GM12873 (cell line): ENCODE measurements around the gene APOB.

Experiments
- TF ChIP-seq, protein P1 (sequence below): IDR thresholded peaks from 2 replicates; pipeline ENCODE4 v1.5.1; 2012; ENCODE audit warnings: low read depth, mild to moderate bottlenecking, moderate library complexity, low read length, control low read depth; ENCODE audit not compliant: insufficient read depth; ENCODE audit errors: missing control alignments

Gene APOB, protein sequence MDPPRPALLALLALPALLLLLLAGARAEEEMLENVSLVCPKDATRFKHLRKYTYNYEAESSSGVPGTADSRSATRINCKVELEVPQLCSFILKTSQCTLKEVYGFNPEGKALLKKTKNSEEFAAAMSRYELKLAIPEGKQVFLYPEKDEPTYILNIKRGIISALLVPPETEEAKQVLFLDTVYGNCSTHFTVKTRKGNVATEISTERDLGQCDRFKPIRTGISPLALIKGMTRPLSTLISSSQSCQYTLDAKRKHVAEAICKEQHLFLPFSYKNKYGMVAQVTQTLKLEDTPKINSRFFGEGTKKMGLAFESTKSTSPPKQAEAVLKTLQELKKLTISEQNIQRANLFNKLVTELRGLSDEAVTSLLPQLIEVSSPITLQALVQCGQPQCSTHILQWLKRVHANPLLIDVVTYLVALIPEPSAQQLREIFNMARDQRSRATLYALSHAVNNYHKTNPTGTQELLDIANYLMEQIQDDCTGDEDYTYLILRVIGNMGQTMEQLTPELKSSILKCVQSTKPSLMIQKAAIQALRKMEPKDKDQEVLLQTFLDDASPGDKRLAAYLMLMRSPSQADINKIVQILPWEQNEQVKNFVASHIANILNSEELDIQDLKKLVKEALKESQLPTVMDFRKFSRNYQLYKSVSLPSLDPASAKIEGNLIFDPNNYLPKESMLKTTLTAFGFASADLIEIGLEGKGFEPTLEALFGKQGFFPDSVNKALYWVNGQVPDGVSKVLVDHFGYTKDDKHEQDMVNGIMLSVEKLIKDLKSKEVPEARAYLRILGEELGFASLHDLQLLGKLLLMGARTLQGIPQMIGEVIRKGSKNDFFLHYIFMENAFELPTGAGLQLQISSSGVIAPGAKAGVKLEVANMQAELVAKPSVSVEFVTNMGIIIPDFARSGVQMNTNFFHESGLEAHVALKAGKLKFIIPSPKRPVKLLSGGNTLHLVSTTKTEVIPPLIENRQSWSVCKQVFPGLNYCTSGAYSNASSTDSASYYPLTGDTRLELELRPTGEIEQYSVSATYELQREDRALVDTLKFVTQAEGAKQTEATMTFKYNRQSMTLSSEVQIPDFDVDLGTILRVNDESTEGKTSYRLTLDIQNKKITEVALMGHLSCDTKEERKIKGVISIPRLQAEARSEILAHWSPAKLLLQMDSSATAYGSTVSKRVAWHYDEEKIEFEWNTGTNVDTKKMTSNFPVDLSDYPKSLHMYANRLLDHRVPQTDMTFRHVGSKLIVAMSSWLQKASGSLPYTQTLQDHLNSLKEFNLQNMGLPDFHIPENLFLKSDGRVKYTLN (N-terminal part only)

DNA sequence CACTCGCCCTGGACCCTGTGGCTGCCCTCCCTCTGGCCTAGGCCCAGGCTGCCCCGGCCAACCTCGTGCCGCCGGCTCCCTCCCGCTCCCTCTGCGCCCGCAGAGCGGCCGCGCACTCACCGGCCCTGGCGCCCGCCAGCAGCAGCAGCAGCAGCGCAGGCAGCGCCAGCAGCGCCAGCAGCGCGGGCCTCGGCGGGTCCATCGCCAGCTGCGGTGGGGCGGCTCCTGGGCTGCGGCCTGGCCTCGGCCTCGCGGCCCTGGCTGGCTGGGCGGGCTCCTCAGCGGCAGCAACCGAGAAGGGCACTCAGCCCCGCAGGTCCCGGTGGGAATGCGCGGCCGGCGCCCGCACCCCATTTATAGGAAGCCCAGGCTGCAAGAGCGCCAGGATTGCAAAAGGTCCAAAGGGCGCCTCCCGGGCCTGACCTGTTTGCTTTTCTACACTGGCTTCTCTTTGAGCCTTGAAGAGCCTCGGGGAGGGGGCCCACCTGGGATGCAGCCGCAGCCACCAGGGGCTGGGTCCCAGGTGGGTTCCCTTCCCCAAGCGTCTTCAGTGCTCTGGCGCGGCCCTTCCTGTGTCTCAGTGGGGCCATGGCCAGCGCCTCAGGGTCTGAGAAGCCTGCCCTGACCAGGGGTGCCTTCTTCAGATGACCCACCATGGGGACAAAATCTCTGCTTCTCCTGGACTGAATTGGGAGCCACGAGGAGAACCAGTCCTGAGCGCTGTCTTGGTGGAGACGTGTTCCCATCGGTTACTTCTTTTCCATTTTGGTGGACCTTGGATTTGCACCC lies at the start of gene APOB:
TSS of gene APOB (minus strand) at position 330 of the 789 bp plus-strand sequence. CDS start at position 202, 128 bp downstream.
- TF ChIP-seq, protein P1, sequence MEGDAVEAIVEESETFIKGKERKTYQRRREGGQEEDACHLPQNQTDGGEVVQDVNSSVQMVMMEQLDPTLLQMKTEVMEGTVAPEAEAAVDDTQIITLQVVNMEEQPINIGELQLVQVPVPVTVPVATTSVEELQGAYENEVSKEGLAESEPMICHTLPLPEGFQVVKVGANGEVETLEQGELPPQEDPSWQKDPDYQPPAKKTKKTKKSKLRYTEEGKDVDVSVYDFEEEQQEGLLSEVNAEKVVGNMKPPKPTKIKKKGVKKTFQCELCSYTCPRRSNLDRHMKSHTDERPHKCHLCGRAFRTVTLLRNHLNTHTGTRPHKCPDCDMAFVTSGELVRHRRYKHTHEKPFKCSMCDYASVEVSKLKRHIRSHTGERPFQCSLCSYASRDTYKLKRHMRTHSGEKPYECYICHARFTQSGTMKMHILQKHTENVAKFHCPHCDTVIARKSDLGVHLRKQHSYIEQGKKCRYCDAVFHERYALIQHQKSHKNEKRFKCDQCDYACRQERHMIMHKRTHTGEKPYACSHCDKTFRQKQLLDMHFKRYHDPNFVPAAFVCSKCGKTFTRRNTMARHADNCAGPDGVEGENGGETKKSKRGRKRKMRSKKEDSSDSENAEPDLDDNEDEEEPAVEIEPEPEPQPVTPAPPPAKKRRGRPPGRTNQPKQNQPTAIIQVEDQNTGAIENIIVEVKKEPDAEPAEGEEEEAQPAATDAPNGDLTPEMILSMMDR: no peak

DNA sequence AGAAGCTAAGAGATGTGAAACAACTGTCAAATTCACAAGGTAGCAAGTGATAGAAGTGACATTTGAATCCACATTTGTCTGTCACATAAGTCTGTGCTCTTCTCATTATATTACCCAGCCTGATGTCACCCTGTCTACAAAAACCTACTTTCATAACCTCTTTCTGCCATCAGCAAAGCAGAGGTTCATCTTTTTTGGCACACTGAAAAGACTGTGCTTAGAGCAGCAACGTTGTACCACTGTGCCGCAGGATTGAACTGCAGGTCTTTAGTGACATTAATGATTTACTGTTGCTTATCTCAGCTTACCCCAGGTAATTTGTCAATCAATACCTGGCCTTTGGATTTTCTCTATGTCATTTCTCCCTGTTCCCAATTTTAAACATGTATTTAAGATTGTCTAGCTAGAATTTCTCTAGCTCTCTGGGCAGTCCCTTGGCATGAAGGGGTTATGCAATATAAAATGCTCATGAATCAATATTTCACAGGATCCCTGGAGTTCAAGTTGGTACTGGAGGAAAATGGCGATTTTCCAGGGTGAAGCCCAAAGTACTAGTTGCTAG lies 48.5 kb upstream of the APOB start:
- TF ChIP-seq, protein P1: no peak

DNA sequence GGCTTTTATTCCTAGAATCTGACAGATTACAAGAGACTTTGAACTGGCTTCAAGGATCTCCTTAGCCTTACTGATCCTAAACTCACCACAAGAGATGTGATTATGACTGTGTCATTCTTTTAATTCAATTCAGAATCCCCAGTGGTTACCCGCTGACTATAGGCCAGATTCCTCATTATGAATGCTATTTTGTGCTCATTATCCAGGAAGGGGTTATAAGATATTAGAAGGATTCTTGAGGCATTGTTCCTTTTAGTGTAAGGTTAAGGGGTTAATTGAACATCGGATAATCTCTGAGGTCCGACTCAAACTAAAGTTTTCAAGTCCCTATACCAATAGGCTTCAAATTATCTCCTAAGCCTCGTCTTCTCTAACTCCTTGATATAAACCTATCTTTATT lies 40.5 kb upstream of the APOB start:
- TF ChIP-seq, protein P1: no peak

DNA sequence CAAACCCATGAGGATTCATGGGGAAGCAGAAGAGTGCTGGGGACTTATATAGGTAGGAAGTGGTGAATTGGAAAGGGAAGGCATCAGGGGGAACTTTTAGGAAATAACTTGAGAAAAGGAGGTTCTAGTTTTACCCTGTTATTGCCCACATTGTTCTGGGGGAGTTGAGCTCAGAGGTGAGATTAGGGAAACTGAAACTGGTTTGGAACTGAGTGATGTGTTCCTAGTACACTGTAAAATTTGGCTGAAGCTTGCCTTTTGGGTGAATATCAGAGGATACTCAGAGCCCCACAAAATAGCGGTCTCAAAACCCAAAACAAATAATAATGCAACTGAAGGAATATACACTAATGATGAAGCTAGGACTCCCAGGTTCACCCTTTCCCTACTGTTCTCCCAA lies 39.6 kb upstream of the APOB start:
- TF ChIP-seq, protein P1: no peak

DNA sequence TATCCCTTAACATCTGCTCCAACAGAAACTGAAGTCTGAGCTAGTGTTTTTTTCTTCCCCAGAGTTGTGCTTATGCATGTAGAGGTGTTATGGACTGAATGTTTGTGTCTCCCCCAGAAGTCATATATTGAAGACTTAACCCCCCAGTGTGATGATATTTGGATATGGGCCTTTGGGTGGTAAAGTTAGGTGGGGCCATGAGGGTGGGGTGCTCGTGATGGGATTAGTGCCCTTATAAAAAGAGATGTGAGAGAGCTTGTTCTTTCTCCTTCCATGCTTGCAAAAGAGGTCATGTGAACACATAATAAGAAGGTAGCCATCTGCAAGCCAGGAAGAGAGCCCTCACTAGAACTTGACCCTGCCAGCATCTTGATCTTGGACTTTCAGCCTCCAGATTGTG lies 34.4 kb upstream of the APOB start:
- TF ChIP-seq, protein P1: no peak

DNA sequence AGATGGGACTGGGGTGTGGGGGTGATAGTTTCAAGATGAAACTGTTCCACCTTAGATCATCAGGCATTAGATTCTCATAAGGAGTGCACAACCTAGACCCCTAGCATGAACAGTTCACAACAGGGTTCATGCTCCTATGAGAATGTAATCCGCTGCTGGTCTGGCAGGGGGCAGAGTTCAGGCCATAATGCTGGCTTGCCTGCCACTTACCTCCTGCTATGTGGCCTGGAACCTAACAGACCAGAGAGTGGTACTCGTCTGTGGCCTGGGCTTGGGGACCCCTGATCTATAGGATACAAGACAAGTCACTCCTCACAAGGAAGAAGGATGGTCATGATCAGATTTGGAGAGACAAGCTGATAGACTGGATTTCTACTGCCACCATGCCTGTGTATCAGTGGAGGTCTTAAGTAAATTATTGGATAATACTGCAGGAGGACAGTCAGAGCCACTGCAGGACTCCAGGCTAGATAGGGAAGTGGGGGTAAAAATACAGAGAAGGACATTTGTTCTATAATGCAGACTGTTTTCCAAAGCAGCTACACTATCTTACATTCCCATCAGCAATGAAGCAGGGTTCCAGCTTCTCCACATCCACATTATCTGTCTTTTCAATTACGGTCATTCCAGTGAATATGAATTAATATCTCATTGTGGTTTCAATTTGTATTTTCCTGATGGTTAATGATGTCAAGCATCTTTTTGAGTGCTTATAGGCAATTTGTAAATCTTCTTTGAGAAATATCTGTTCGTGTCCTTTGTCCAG lies 28.8 kb upstream of the APOB start:
- TF ChIP-seq, protein P1: no peak
